HEK293 (cell line): ENCODE results near the gene MSH5.

Experiments
- CTCF ChIA-PET: fragments of 350-600 bp; formaldehyde crosslinking; extraction: SDS; loops from one replicate; lab custom pipeline; 2021; ENCODE audit warnings: antibody characterized with exemption; lab: Yijun Ruan, JAX
- POLR2A ChIA-PET: fragments of 300-600 bp; formaldehyde crosslinking; extraction: SDS; loops from one replicate; lab custom pipeline; 2020; ENCODE audit warnings: antibody characterized with exemption, inconsistent platforms; lab: Yijun Ruan, JAX
- H3K27ac ChIP-seq: fragments of 200-500 bp; sonication (Bioruptor generic); 2 replicates; pipeline ENCODE4 v1.5.1; 2014; ENCODE audit warnings: low read depth, low read length, control low read depth, inconsistent platforms; ENCODE audit errors: extremely low read depth
- H3K36me3 ChIP-seq, 2 experiments: fragments of 200-500 bp in 1 of 2; sonication (Bioruptor generic) in 1 of 2; 1 replicate in 1 of 2; 2 replicates in 1 of 2; pipeline ENCODE4 v1.5.1; 2014 to 2017; ENCODE audit warnings: inconsistent platforms in 2 of 2, low read length in 2 of 2; ENCODE audit not compliant: control insufficient read depth in 2 of 2, insufficient read depth in 1 of 2
- H3K4me1 ChIP-seq: fragments of 200-500 bp; sonication (Bioruptor generic); 2 replicates; pipeline ENCODE4 v1.5.1; 2014; ENCODE audit warnings: mild to moderate bottlenecking, low read length, inconsistent platforms; ENCODE audit not compliant: control insufficient read depth, insufficient read depth
- H3K4me3 ChIP-seq: 2 replicates; pipeline ENCODE4 v1.5.1; 2011; ENCODE audit warnings: low read depth, mild to moderate bottlenecking, control low read depth, low read length, moderate library complexity
- H3K9me3 ChIP-seq: fragments of 200-500 bp; sonication (Bioruptor generic); 2 replicates; pipeline ENCODE4 v1.5.1; 2014; ENCODE audit warnings: low read depth, low read length, inconsistent platforms; ENCODE audit not compliant: control insufficient read depth, insufficient read depth
- FEZF1 ChIP-seq: fragments of 450-650 bp; formaldehyde crosslinking; IDR thresholded peaks from 2 replicates; pipeline ENCODE4 v1.5.1; 2016; ENCODE audit warnings: missing biosample characterization, missing genetic modification characterization
- GLIS2 ChIP-seq: fragments of 450-650 bp; formaldehyde crosslinking; IDR thresholded peaks from 2 replicates; pipeline ENCODE4 v1.5.1; 2016; ENCODE audit warnings: missing biosample characterization, missing genetic modification characterization
- SCRT2 ChIP-seq: fragments of 450-650 bp; formaldehyde crosslinking; IDR thresholded peaks from 2 replicates; pipeline ENCODE4 v1.5.1; 2016; ENCODE audit warnings: missing biosample characterization, missing genetic modification characterization
- ZNF433 ChIP-seq: fragments of 450-650 bp; formaldehyde crosslinking; IDR thresholded peaks from 2 replicates; pipeline ENCODE4 v1.5.1; 2016; ENCODE audit warnings: missing biosample characterization, missing genetic modification characterization, low read depth
- ZNF501 ChIP-seq: fragments of 450-650 bp; formaldehyde crosslinking; IDR thresholded peaks from 2 replicates; pipeline ENCODE4 v1.5.1; 2016; ENCODE audit warnings: missing biosample characterization, missing genetic modification characterization
- ZNF660 ChIP-seq: fragments of 450-650 bp; IDR thresholded peaks from 2 replicates; pipeline ENCODE4 v1.5.1; 2018; ENCODE audit warnings: missing biosample characterization, mild to moderate bottlenecking, missing genetic modification characterization
- TF ChIP-seq, protein P1 (sequence below): fragments of 450-650 bp; IDR thresholded peaks from 2 replicates; pipeline ENCODE4 v1.5.1; 2018; ENCODE audit warnings: missing biosample characterization, missing genetic modification characterization
- TF ChIP-seq, protein P2 (sequence below): fragments of 450-650 bp; formaldehyde crosslinking; IDR thresholded peaks from 2 replicates; pipeline ENCODE4 v1.5.1; 2017; ENCODE audit warnings: missing biosample characterization, missing genetic modification characterization
- TF ChIP-seq, protein P3 (sequence below): fragments of 450-650 bp; formaldehyde crosslinking; IDR thresholded peaks from 2 replicates; pipeline ENCODE4 v1.5.1; 2016; ENCODE audit warnings: missing biosample characterization, missing genetic modification characterization
- TF ChIP-seq, protein P4 (sequence below): fragments of 450-650 bp; formaldehyde crosslinking; IDR thresholded peaks from 2 replicates; pipeline ENCODE4 v1.5.1; 2016; ENCODE audit warnings: missing biosample characterization, missing genetic modification characterization

The MSH5 gene

DNA sequence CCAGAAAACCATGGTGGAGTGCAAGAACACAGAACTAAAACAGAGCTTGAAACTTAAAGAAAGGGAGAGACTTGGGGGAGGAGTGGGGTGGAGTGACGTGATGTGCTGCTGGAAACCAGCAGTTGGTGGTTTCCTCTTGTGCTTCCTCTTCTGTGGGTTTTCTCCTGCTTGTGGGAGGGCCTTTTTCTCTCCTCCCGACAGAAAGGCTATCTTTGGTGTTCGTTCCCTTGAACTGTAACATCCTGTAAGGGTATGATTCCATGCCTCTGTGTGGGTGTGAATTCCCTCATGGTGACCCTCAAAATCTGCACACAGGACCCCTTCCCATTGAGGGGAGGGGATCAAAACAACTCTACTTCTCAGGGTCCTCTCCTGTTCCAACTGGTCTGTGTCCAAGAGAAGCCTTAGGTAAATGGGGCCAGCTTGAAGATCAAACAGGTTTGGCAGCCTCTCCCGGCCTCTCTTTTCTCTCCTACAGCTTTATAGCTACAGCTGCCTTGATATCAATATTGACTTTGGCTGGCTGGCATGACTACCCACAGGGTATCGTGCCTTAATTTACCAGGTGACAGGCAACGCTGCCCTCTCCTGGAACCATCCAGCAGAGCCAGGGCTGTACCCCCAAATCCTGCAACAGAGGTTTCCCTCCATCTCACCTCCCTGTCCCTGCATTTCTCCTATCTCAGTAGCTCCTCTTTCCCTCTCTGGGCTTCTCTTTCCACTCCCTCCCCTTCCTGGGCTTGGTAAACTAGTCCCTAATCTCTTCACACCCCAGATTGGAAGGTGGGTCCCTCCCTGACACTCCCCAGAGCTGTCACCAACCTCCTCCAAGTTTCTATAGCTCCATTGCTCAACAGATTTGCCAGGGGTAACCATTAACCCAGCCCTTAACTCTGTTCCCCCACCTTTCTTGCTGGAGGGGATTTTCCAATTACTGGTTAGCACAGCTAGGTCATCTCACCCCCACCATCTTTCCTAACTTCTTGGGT is 1.5 kb upstream of the MSH5 start (continued):
- TF ChIP-seq SCRT2 (tag by site-specific recombination): peak; percentile 81
- no peak for TF ChIP-seq ZNF433
- TF ChIP-seq, all 188 proteins: peak for 35

DNA sequence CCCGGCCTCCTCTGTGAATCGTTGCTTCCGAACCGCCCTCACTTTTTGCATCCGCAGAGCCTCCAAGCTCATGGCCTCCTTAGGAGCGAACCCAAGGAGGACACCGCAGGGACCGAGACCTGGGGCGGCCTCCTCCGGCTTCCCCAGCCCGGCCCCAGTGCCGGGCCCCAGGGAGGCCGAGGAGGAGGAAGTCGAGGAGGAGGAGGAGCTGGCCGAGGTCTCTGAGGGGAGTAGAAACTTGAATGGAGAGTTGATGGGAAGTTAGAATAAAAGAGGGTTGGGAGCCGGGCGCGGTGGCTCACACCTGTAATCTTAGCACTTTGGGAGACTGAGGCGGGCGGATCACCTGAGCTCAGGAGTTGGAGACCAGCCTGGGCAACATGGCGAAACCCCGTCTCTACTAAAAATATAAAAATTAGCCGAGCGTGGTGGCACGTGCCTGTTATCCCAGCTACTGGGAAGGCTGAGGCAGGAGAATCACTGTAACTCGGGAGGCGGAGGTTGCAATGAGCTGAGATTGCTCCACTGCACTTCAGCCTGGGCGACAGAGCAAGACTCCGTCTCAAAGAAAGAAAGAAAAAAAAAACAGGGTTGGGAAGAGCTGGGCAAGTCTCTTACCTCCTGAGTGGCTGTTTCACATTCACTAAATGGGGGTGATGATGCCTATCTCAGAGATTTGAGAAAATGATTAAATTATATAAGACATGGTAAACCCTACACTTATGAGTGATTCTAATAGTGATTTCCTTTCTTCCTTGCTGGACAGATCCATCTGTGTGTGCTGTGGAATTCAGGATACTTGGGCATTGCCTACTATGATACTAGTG is 805 bp downstream of the MSH5 start:
- CTCF ChIA-PET: interaction anchor here (0.6 to 4.7 kb wide), 11 partner anchors 10 to 707 kb away, joined by 3 to 39 read pairs (median 3); partner anchors contain the start of gene LY6G5C
- H3K9me3 ChIP-seq: no peaks in the 10 kb centered on the region
- peak overlapping the region; percentile 61 for H3K4me3 ChIP-seq
- peak overlapping the region; percentile 87 for H3K27ac ChIP-seq
- peaks cover 11 to 42% of the 10 kb centered on the region in 2 experiments; a peak in 2 of 3 replicates for H3K36me3 ChIP-seq
- peaks cover 28% of the 10 kb centered on the region for H3K4me1 ChIP-seq
- POLR2A ChIA-PET: interaction anchor here (0.6 to 6.8 kb wide), 16 partner anchors 12 to 205 kb away, joined by 3 to 102 read pairs (median 8); partner anchors contain the start of genes ABHD16A, BAG6, C6orf47 and CSNK2B
- TF ChIP-seq, protein P1, sequence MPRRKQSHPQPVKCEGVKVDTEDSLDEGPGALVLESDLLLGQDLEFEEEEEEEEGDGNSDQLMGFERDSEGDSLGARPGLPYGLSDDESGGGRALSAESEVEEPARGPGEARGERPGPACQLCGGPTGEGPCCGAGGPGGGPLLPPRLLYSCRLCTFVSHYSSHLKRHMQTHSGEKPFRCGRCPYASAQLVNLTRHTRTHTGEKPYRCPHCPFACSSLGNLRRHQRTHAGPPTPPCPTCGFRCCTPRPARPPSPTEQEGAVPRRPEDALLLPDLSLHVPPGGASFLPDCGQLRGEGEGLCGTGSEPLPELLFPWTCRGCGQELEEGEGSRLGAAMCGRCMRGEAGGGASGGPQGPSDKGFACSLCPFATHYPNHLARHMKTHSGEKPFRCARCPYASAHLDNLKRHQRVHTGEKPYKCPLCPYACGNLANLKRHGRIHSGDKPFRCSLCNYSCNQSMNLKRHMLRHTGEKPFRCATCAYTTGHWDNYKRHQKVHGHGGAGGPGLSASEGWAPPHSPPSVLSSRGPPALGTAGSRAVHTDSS (tag by site-specific recombination): peak; percentile 24; the same call in 1 of the 2 replicates
- 0 out of 2 replicates have a peak, but pooled peaks have one; percentile 3 for TF ChIP-seq ZNF501
- TF ChIP-seq, protein P2, sequence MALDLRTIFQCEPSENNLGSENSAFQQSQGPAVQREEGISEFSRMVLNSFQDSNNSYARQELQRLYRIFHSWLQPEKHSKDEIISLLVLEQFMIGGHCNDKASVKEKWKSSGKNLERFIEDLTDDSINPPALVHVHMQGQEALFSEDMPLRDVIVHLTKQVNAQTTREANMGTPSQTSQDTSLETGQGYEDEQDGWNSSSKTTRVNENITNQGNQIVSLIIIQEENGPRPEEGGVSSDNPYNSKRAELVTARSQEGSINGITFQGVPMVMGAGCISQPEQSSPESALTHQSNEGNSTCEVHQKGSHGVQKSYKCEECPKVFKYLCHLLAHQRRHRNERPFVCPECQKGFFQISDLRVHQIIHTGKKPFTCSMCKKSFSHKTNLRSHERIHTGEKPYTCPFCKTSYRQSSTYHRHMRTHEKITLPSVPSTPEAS (tag by site-specific recombination): 0 out of 2 replicates have a peak, but pooled peaks have one; percentile 4
- 0 out of 2 replicates have a peak, but pooled peaks have one; percentile 5 for TF ChIP-seq ZNF660 (tag by site-specific recombination)
- no peak for TF ChIP-seq GLIS2 (tag by site-specific recombination)
- TF ChIP-seq, protein P3, sequence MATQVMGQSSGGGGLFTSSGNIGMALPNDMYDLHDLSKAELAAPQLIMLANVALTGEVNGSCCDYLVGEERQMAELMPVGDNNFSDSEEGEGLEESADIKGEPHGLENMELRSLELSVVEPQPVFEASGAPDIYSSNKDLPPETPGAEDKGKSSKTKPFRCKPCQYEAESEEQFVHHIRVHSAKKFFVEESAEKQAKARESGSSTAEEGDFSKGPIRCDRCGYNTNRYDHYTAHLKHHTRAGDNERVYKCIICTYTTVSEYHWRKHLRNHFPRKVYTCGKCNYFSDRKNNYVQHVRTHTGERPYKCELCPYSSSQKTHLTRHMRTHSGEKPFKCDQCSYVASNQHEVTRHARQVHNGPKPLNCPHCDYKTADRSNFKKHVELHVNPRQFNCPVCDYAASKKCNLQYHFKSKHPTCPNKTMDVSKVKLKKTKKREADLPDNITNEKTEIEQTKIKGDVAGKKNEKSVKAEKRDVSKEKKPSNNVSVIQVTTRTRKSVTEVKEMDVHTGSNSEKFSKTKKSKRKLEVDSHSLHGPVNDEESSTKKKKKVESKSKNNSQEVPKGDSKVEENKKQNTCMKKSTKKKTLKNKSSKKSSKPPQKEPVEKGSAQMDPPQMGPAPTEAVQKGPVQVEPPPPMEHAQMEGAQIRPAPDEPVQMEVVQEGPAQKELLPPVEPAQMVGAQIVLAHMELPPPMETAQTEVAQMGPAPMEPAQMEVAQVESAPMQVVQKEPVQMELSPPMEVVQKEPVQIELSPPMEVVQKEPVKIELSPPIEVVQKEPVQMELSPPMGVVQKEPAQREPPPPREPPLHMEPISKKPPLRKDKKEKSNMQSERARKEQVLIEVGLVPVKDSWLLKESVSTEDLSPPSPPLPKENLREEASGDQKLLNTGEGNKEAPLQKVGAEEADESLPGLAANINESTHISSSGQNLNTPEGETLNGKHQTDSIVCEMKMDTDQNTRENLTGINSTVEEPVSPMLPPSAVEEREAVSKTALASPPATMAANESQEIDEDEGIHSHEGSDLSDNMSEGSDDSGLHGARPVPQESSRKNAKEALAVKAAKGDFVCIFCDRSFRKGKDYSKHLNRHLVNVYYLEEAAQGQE (tag by site-specific recombination): peak; percentile 45; the same call in 1 of the 2 replicates
- TF ChIP-seq, protein P4, sequence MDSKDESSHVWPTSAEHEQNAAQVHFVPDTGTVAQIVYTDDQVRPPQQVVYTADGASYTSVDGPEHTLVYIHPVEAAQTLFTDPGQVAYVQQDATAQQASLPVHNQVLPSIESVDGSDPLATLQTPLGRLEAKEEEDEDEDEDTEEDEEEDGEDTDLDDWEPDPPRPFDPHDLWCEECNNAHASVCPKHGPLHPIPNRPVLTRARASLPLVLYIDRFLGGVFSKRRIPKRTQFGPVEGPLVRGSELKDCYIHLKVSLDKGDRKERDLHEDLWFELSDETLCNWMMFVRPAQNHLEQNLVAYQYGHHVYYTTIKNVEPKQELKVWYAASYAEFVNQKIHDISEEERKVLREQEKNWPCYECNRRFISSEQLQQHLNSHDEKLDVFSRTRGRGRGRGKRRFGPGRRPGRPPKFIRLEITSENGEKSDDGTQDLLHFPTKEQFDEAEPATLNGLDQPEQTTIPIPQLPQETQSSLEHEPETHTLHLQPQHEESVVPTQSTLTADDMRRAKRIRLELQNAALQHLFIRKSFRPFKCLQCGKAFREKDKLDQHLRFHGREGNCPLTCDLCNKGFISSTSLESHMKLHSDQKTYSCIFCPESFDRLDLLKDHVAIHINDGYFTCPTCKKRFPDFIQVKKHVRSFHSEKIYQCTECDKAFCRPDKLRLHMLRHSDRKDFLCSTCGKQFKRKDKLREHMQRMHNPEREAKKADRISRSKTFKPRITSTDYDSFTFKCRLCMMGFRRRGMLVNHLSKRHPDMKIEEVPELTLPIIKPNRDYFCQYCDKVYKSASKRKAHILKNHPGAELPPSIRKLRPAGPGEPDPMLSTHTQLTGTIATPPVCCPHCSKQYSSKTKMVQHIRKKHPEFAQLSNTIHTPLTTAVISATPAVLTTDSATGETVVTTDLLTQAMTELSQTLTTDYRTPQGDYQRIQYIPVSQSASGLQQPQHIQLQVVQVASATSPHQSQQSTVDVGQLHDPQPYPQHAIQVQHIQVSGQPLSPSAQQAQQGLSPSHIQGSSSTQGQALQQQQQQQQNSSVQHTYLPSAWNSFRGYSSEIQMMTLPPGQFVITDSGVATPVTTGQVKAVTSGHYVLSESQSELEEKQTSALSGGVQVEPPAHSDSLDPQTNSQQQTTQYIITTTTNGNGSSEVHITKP (tag by site-specific recombination): peak; percentile 10; the same call in 1 of the 2 replicates
- TF ChIP-seq FEZF1 (tag by site-specific recombination): no peak
- TF ChIP-seq, all 188 proteins: peak for 6
